HEK293 (cell line): ENCODE results near the gene TNS3.
A peak's percentile ranks its signal among the peaks of the same experiment; 100 is the strongest.

Source experiments
- CTCF ChIA-PET: fragments of 350-600 bp; formaldehyde crosslinking; extraction: SDS; loops from one replicate; lab custom pipeline; 2021; ENCODE audit warnings: antibody characterized with exemption; lab: Yijun Ruan, JAX
- POLR2A ChIA-PET: fragments of 300-600 bp; formaldehyde crosslinking; extraction: SDS; loops from one replicate; lab custom pipeline; 2020; ENCODE audit warnings: antibody characterized with exemption, inconsistent platforms; lab: Yijun Ruan, JAX
- H3K27ac ChIP-seq: fragments of 200-500 bp; sonication (Bioruptor generic); 2 replicates; pipeline ENCODE4 v1.5.1; 2014; ENCODE audit warnings: low read depth, low read length, control low read depth, inconsistent platforms; ENCODE audit errors: extremely low read depth
- H3K36me3 ChIP-seq, 2 experiments: fragments of 200-500 bp in 1 of 2; sonication (Bioruptor generic) in 1 of 2; 1 replicate in 1 of 2; 2 replicates in 1 of 2; pipeline ENCODE4 v1.5.1; 2014 to 2017; ENCODE audit warnings: inconsistent platforms in 2 of 2, low read length in 2 of 2; ENCODE audit not compliant: control insufficient read depth in 2 of 2, insufficient read depth in 1 of 2
- H3K4me1 ChIP-seq: fragments of 200-500 bp; sonication (Bioruptor generic); 2 replicates; pipeline ENCODE4 v1.5.1; 2014; ENCODE audit warnings: mild to moderate bottlenecking, low read length, inconsistent platforms; ENCODE audit not compliant: control insufficient read depth, insufficient read depth
- H3K4me3 ChIP-seq: 2 replicates; pipeline ENCODE4 v1.5.1; 2011; ENCODE audit warnings: low read depth, mild to moderate bottlenecking, control low read depth, low read length, moderate library complexity
- H3K9me3 ChIP-seq: fragments of 200-500 bp; sonication (Bioruptor generic); 2 replicates; pipeline ENCODE4 v1.5.1; 2014; ENCODE audit warnings: low read depth, low read length, inconsistent platforms; ENCODE audit not compliant: control insufficient read depth, insufficient read depth
- GLIS1 ChIP-seq: fragments of 450-650 bp; formaldehyde crosslinking; IDR thresholded peaks from 2 replicates; pipeline ENCODE4 v1.5.1; 2016; ENCODE audit warnings: missing biosample characterization, missing genetic modification characterization
- KLF16 ChIP-seq: fragments of 450-650 bp; formaldehyde crosslinking; IDR thresholded peaks from 2 replicates; pipeline ENCODE4 v1.5.1; 2017; ENCODE audit warnings: missing biosample characterization, missing genetic modification characterization
- REPIN1 ChIP-seq: fragments of 450-650 bp; formaldehyde crosslinking; IDR thresholded peaks from 2 replicates; pipeline ENCODE4 v1.5.1; 2017; ENCODE audit warnings: missing biosample characterization, missing genetic modification characterization, low read depth
- ZBTB8A ChIP-seq: fragments of 450-650 bp; formaldehyde crosslinking; IDR thresholded peaks from 2 replicates; pipeline ENCODE4 v1.5.1; 2016; ENCODE audit warnings: missing biosample characterization, missing genetic modification characterization
- ZFHX2 ChIP-seq: fragments of 450-650 bp; formaldehyde crosslinking; conservative IDR thresholded peaks from 2 replicates; pipeline ENCODE4 v1.5.1; 2016; ENCODE audit warnings: missing biosample characterization, missing genetic modification characterization
- ZFP37 ChIP-seq: fragments of 450-650 bp; formaldehyde crosslinking; IDR thresholded peaks from 2 replicates; pipeline ENCODE4 v1.5.1; 2016; ENCODE audit warnings: missing biosample characterization, missing genetic modification characterization
- ZFP41 ChIP-seq: fragments of 450-650 bp; formaldehyde crosslinking; IDR thresholded peaks from 2 replicates; pipeline ENCODE4 v1.5.1; 2016; ENCODE audit warnings: missing biosample characterization, missing genetic modification characterization, borderline replicate concordance
- ZIC2 ChIP-seq: fragments of 450-650 bp; formaldehyde crosslinking; IDR thresholded peaks from 2 replicates; pipeline ENCODE4 v1.5.1; 2016; ENCODE audit warnings: missing biosample characterization, missing genetic modification characterization
- ZNF138 ChIP-seq: fragments of 450-650 bp; formaldehyde crosslinking; IDR thresholded peaks from 2 replicates; pipeline ENCODE4 v1.5.1; 2016; ENCODE audit warnings: missing biosample characterization, missing genetic modification characterization, borderline replicate concordance
- ZNF175 ChIP-seq: fragments of 450-650 bp; formaldehyde crosslinking; IDR thresholded peaks from 2 replicates; pipeline ENCODE4 v1.5.1; 2016; ENCODE audit warnings: missing biosample characterization, missing genetic modification characterization
- ZNF2 ChIP-seq: fragments of 450-650 bp; formaldehyde crosslinking; IDR thresholded peaks from 2 replicates; pipeline ENCODE4 v1.5.1; 2016; ENCODE audit warnings: missing biosample characterization, missing genetic modification characterization
- ZNF292 ChIP-seq: fragments of 450-650 bp; formaldehyde crosslinking; IDR thresholded peaks from 2 replicates; pipeline ENCODE4 v1.5.1; 2016; ENCODE audit warnings: low read depth, missing biosample characterization, missing genetic modification characterization, borderline replicate concordance
- ZNF354C ChIP-seq: fragments of 450-650 bp; formaldehyde crosslinking; IDR thresholded peaks from 2 replicates; pipeline ENCODE4 v1.5.1; 2016; ENCODE audit warnings: missing biosample characterization, missing genetic modification characterization, low read depth, borderline replicate concordance
- ZNF501 ChIP-seq: fragments of 450-650 bp; formaldehyde crosslinking; IDR thresholded peaks from 2 replicates; pipeline ENCODE4 v1.5.1; 2016; ENCODE audit warnings: missing biosample characterization, missing genetic modification characterization
- ZNF510 ChIP-seq: fragments of 450-650 bp; formaldehyde crosslinking; IDR thresholded peaks from 2 replicates; pipeline ENCODE4 v1.5.1; 2018; ENCODE audit warnings: mild to moderate bottlenecking, missing genetic modification characterization, missing biosample characterization; ENCODE audit not compliant: insufficient replicate concordance
- ZNF585B ChIP-seq: fragments of 450-650 bp; formaldehyde crosslinking; IDR thresholded peaks from 2 replicates; pipeline ENCODE4 v1.5.1; 2016; ENCODE audit warnings: missing biosample characterization, missing genetic modification characterization
- ZNF670 ChIP-seq: fragments of 450-650 bp; formaldehyde crosslinking; IDR thresholded peaks from 2 replicates; pipeline ENCODE4 v1.5.1; 2016; ENCODE audit warnings: missing biosample characterization, missing genetic modification characterization, low read depth
- ZNF677 ChIP-seq: fragments of 450-650 bp; IDR thresholded peaks from 2 replicates; pipeline ENCODE4 v1.5.0; 2018; ENCODE audit warnings: missing biosample characterization, mild to moderate bottlenecking, missing genetic modification characterization, moderate library complexity
- ZNF747 ChIP-seq: fragments of 450-650 bp; formaldehyde crosslinking; IDR thresholded peaks from 2 replicates; pipeline ENCODE4 v1.5.1; 2016; ENCODE audit warnings: missing biosample characterization, missing genetic modification characterization
- ZSCAN30 ChIP-seq: fragments of 450-650 bp; IDR thresholded peaks from 2 replicates; pipeline ENCODE4 v1.5.1; 2018; ENCODE audit warnings: missing biosample characterization, mild to moderate bottlenecking, missing genetic modification characterization, moderate library complexity
- TF ChIP-seq, protein P1 (sequence below): fragments of 450-650 bp; formaldehyde crosslinking; IDR thresholded peaks from 2 replicates; pipeline ENCODE4 v1.5.1; 2016; ENCODE audit warnings: missing biosample characterization, missing genetic modification characterization
- TF ChIP-seq, protein P2 (sequence below): fragments of 450-650 bp; formaldehyde crosslinking; optimal IDR thresholded peaks from 2 replicates; pipeline ENCODE3; 2016; ENCODE audit warnings: missing biosample characterization, mild to moderate bottlenecking, missing genetic modification characterization
- TF ChIP-seq, protein P3 (sequence below): fragments of 450-650 bp; formaldehyde crosslinking; IDR thresholded peaks from 2 replicates; pipeline ENCODE4 v1.5.1; 2016; ENCODE audit warnings: missing biosample characterization, missing genetic modification characterization

The TNS3 gene

DNA sequence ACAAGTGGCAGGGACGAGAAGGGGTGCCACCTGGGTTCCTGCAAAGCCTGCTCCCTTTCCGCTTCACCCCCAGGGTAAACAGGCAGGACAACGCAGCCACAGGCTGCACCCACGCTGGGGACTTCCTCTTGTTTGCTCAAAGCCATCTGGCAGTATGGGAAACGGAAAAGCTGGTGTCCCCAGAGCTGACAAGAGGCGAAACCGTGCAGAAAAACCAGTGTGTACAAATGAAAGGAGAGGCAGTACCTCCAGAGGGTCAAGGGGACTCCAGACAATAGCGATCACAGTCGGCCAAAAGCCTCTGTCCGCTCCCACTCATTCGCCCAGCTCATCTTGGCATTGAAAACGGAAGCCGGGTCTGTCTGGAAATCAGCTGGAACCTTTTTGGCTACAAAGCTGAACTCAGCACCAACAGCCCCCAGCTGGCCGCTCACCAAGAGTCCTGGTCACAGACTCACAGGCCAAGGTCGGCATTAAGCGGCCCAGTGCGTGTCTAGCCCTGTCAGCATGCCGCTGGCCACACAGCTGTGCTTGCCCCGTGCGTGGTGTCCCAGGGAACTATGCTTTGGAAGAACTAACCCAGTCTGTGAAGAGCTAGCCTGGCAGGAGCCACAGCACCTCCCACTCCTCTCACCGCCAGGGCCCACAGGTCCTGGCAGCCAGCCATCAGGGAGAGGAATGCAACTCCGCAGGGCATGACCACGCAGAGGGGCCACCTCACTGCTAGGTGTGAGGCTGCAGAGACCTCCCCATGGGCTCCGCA, 10.4 kb downstream of the TNS3 start:
- Histone ChIP-seq H3K4me3 (no peak overlapping the region), H3K36me3 (no peaks in the 10 kb centered on the region), H3K9me3 (no peaks in the 10 kb centered on the region), H3K4me1 (peaks cover 4% of the 10 kb centered on the region; the same call in 1 of the 2 replicates), H3K27ac (no peak overlapping the region)
- POLR2A ChIA-PET: no interaction called here
- CTCF ChIA-PET: interaction anchor here (0.6 to 0.8 kb wide), 2 partner anchors 74 to 248 kb away, joined by 3 to 4 read pairs; no protein-coding TSS in a partner anchor
- TF ChIP-seq ZNF670 (tag by site-specific recombination) (no peak), ZNF677 (no peak), ZFHX2 (tag by site-specific recombination) (peak; percentile 43), GLIS1 (tag by site-specific recombination) (peak; percentile 77), ZIC2 (tag by site-specific recombination) (peak; percentile 93), KLF16 (tag by site-specific recombination) (no peak), ZNF510 (tag by site-specific recombination) (no peak)
- TF ChIP-seq, protein P1, sequence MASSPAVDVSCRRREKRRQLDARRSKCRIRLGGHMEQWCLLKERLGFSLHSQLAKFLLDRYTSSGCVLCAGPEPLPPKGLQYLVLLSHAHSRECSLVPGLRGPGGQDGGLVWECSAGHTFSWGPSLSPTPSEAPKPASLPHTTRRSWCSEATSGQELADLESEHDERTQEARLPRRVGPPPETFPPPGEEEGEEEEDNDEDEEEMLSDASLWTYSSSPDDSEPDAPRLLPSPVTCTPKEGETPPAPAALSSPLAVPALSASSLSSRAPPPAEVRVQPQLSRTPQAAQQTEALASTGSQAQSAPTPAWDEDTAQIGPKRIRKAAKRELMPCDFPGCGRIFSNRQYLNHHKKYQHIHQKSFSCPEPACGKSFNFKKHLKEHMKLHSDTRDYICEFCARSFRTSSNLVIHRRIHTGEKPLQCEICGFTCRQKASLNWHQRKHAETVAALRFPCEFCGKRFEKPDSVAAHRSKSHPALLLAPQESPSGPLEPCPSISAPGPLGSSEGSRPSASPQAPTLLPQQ (tag by site-specific recombination): peak; percentile 68

DNA sequence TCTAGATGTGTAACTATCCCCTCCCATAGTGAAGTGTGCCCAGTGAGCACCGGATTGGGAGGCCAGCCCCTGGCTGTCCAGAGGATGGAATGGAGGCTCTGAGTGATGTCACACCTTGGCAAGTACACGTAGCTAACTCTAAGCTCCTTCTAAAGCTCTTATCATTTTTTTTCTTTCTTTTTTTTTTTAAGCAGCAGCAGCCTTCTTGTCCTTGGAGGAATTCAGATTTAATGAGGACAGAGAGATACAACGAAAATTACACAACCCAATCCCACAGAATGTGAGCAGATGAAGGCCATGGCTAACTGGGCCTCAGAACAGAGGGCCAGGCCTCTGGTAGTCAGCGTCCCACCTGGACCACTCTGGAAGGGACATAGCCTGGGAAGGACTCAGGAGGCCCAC, 11.3 kb downstream of the TNS3 start:
- H3K4me1 ChIP-seq: peaks cover 4% of the 10 kb centered on the region; the same call in 1 of the 2 replicates
- H3K27ac ChIP-seq: no peak overlapping the region
- POLR2A ChIA-PET: no interaction called here
- CTCF ChIA-PET: interaction anchor here (0.6 kb wide), 1 partner anchor 916 kb away, joined by 3 read pairs; no protein-coding TSS in a partner anchor
- no peaks in the 10 kb centered on the region for H3K9me3 ChIP-seq
- TF ChIP-seq ZNF2 (tag by site-specific recombination) (no peak), REPIN1 (no peak), ZFP37 (no peak), ZNF501 (tag by site-specific recombination) (no peak), ZFP41 (tag by site-specific recombination) (no peak), ZNF354C (tag by site-specific recombination) (no peak), ZSCAN30 (tag by site-specific recombination) (no peak), ZNF585B (tag by site-specific recombination) (no peak), ZNF175 (tag by site-specific recombination) (no peak), ZNF292 (no peak), ZBTB8A (tag by site-specific recombination) (no peak), ZNF138 (no peak), ZNF747 (tag by site-specific recombination) (no peak)
- TF ChIP-seq, protein P2, sequence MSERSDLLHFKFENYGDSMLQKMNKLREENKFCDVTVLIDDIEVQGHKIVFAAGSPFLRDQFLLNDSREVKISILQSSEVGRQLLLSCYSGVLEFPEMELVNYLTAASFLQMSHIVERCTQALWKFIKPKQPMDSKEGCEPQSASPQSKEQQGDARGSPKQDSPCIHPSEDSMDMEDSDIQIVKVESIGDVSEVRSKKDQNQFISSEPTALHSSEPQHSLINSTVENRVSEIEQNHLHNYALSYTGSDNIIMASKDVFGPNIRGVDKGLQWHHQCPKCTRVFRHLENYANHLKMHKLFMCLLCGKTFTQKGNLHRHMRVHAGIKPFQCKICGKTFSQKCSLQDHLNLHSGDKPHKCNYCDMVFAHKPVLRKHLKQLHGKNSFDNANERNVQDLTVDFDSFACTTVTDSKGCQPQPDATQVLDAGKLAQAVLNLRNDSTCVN (tag by site-specific recombination): no peak
- TF ChIP-seq, protein P3, sequence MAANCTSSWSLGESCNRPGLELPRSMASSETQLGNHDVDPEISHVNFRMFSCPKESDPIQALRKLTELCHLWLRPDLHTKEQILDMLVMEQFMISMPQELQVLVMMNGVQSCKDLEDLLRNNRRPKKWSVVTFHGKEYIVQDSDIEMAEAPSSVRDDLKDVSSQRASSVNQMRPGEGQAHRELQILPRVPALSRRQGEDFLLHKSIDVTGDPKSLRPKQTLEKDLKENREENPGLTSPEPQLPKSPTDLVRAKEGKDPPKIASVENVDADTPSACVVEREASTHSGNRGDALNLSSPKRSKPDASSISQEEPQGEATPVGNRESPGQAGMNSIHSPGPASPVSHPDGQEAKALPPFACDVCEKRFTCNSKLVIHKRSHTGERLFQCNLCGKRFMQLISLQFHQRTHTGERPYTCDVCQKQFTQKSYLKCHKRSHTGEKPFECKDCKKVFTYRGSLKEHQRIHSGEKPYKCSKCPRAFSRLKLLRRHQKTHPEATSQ: no peak
- H3K36me3 ChIP-seq: no peaks in the 10 kb centered on the region
- no peak overlapping the region for H3K4me3 ChIP-seq
